NCI-H2196 (cell line): ENCODE results near the gene CCDC88C.
"Not testable (repeated sequence)": the region's sequence is repeated elsewhere in the genome, so short reads cannot be mapped to it uniquely, and the experiment has no call there.

Experiments
- DNase-seq: peaks from one replicate; lab custom pipeline; 2025; ENCODE audit not compliant: unreplicated experiment; lab: John Stamatoyannopoulos, UW

Gene CCDC88C

GRCh38 chr14:91232052-91232451 lies 185.6 kb downstream of the CCDC88C start:
- no peak for DNase-seq

GRCh38 chr14:91231446-91231845 lies 186.2 kb downstream of the CCDC88C start:
- DNase-seq = no peak

- no peak for DNase-seq
Measured at GRCh38 chr14:91230397-91231035, 187.1 kb downstream of the CCDC88C start.

GRCh38 chr14:91229743-91230200 lies 187.8 kb downstream of the CCDC88C start:
- no peak for DNase-seq

DNA sequence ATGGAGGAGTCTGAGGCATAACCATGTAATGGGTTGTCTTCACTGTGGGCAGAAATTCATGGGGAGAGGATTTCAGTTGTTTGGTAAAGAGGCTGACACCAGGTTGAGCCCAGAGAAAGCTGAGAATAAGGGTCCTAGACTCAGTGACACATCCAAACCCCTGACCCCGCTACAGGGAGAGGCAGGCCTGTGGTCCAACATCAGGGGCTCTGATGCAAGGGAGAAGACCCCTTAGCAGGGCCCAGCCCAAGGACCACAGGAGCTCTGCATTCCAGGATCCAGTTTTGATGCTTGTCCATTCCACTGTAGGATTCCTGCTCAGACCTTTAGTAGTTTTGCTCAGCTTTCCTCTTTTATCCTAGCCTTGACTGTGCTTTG lies 188.6 kb downstream of the CCDC88C start:
- DNase-seq = no peak

DNA sequence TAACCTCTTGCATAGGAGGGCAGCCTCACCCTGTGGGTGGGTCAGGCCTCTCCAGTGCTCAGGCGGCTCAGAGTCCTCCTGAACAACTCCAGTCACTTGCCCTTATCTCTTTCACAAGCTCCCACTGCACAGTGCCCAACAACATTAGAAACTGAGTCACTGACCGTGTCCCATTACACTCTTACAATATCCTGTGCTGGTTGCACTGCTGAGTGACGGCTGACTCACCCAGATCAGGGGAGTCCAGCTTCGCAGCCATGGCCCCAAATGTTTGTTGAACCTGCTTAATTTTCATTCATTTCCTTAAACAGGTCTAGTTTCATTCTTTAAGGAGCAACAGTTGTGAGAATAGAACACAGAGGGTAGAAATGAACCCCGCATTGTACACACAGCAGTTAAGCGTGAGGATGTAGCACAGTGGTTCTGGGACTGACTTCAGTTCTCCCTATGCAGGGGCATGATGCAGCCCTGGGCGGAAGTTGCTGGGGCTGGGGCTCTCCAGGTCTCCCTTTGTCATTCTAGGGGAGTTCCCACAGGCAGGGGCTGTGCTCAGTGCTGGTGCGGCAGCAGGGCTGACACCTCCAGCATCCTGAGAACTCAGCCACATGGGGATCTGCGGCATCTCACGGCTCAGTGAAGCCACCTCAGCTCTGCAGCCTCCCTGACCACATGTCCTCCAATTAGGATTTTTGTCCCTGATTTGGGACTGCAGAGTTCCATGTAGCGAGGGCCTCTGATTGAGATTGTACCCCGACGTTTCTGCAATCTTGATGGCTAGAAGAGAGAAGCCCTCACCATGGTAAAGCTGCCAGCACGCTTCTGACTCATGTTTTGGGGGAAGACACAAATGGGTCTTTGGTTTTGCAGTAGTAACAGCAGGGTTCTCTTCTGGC lies 189.3 kb downstream of the CCDC88C start:
- DNase-seq = no peak

GRCh38 chr14:91227183-91227628 lies 190.4 kb downstream of the CCDC88C start:
- no peak for DNase-seq

DNA sequence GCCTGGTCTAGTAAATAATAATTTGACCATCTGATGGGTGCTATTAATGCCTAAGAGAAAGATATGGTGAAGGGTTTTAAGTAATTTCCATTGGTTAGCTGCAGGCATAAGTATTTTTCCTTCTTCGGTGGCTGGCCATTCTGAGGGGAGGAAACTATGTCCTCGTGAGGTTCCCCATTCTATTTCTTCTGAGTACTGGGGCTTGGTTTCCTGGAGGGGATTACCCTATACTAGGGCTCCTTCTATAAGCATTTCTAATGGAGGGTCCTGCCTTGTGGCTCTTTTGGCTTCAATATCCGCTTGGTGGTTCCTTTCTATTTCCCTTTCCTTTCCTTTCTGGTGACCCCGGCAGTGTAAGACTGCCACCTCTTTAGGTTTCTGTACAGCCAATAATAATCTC lies 191.3 kb downstream of the CCDC88C start:
- not testable (repeated sequence) for DNase-seq

- DNase-seq = no peak
Measured at GRCh38 chr14:91225025-91225424, 192.6 kb downstream of the CCDC88C start.

DNA sequence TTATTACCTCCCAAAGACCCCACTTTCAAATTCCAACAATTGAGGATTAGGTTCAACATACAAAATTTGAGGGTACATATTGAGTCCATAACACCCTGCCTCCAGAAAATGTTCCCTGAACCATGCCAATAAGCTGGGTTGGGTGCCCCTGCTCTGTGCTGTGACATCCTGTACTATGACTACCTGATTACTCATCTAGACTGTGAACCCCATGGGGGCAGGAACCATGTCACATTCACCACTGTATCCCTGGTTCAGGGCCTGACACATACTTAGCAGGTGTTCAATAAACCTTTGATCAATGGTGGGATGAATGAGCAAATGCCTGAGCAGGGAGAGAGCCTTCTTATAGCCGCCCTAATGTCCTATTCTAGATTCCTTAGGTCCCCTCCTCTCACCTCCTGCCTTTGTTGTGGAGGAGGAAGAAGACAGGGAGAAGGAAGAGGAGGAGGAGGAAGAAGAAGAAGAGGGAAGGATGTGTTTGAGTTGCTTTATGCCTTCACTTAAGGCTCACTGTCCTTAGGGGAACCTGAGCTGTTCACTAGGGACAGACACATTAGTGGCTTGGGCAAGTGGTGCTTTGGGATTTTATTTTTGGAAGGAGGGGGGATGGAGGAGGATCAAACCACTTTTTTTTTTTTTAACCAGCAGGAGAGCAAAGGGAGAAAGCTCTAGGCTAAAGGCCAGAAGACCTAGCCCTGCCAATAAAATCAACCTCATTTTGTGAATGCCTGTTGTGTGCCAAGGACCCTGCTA lies 194.4 kb downstream of the CCDC88C start:
- DNase-seq = no peak
